Neural progenitor cell (in vitro differentiated cells): ENCODE results near the gene EPN2. TPM values are rescaled to one million over a fixed set of nuclear protein-coding genes. Genes with fewer than 3 reads are reported as not detected.

ENCODE experiments used
- DNase-seq: peaks from one replicate; pipeline ENCODE4 v3.0.0-alpha.2; 2016; ENCODE audit warnings: low spot score
- H2AFZ ChIP-seq: fragments of 200-600 bp; sonication (generic); replicated peaks from 2 replicates; pipeline ENCODE4 v1.6.1; 2016; ENCODE audit warnings: antibody characterized with exemption
- H3F3A ChIP-seq: fragments of 200-600 bp; sonication (generic); 2 replicates; pipeline ENCODE4 v1.6.1; 2016; ENCODE audit warnings: antibody characterized with exemption, low read depth
- H3K27ac ChIP-seq: fragments of 200-600 bp; sonication (generic); 2 replicates; pipeline ENCODE4 v1.5.1; 2016; ENCODE audit warnings: mild to moderate bottlenecking
- H3K27me3 ChIP-seq: fragments of 200-600 bp; sonication (generic); 2 replicates; pipeline ENCODE4 v1.6.1; 2016; ENCODE audit warnings: mild to moderate bottlenecking, moderate library complexity
- H3K36me3 ChIP-seq: fragments of 200-600 bp; sonication (generic); 2 replicates; pipeline ENCODE4 v1.5.1; 2016
- H3K4me1 ChIP-seq: fragments of 200-600 bp; sonication (generic); 2 replicates; pipeline ENCODE4 v1.6.1; 2016; ENCODE audit warnings: mixed run types
- H3K4me2 ChIP-seq: fragments of 200-600 bp; sonication (generic); 2 replicates; pipeline ENCODE4 v1.6.1; 2016
- H3K4me3 ChIP-seq: fragments of 200-600 bp; sonication (generic); 2 replicates; pipeline ENCODE4 v1.5.1; 2016
- H3K79me2 ChIP-seq: fragments of 200-600 bp; sonication (generic); 2 replicates; pipeline ENCODE4 v1.6.1; 2016; ENCODE audit warnings: low read depth
- H3K9ac ChIP-seq: fragments of 200-600 bp; sonication (generic); 2 replicates; pipeline ENCODE4 v1.6.1; 2016
- H3K9me3 ChIP-seq: fragments of 200-600 bp; sonication (generic); 2 replicates; pipeline ENCODE4 v1.5.1; 2016; ENCODE audit warnings: low read depth
- H4K20me1 ChIP-seq: fragments of 200-600 bp; sonication (generic); 2 replicates; pipeline ENCODE4 v1.6.1; 2016; ENCODE audit warnings: low read depth
- H3K27ac Mint-ChIP-seq: 3 replicates; pipeline ENCODE4 v1.8.0; 2021; ENCODE audit warnings: mixed read lengths
- H3K27me3 Mint-ChIP-seq: 2 replicates; pipeline ENCODE4 v1.8.0; 2022; ENCODE audit warnings: low read depth, mild to moderate bottlenecking, inconsistent platforms, moderate library complexity, mixed read lengths; ENCODE audit not compliant: insufficient read depth
- H3K36me3 Mint-ChIP-seq: 3 replicates; pipeline ENCODE4 v1.8.0; 2021; ENCODE audit warnings: mixed read lengths
- H3K4me1 Mint-ChIP-seq: 3 replicates; pipeline ENCODE4 v1.8.0; 2021; ENCODE audit warnings: mixed read lengths
- H3K4me3 Mint-ChIP-seq: 3 replicates; pipeline ENCODE4 v1.8.0; 2021; ENCODE audit warnings: mild to moderate bottlenecking, moderate library complexity, mixed read lengths
- H3K9me3 Mint-ChIP-seq: 3 replicates; pipeline ENCODE4 v1.8.0; 2020; ENCODE audit warnings: mixed read lengths
- CTCF ChIP-seq: fragments of 200-600 bp; sonication (generic); IDR thresholded peaks from 2 replicates; pipeline ENCODE4 v1.5.1; 2017; ENCODE audit warnings: antibody characterized with exemption, mild to moderate bottlenecking
- EZH2 ChIP-seq: fragments of 200-600 bp; sonication (generic); IDR thresholded peaks from 2 replicates; pipeline ENCODE4 v1.6.1; 2017; ENCODE audit warnings: antibody characterized with exemption, mild to moderate bottlenecking, moderate library complexity
- EZH2phosphoT487 ChIP-seq: fragments of 200-600 bp; sonication (generic); IDR thresholded peaks from 2 replicates; pipeline ENCODE4 v1.6.1; 2017; ENCODE audit warnings: antibody characterized with exemption
- total RNA-seq: library from RNA; depleted of rRNA; stranded (reverse); fragments of >200 nt; gene quantifications from 2 replicates; pipeline ENCODE4 v1.2.3, GENCODE V29; 2015; ENCODE audit warnings: low replicate concordance

Gene EPN2
- total RNA-seq, 1 donor from 2014 or later: 30.5 TPM

GRCh38 chr17:19291646-19292376 is 54.6 kb downstream of the EPN2 start:
- no peak overlapping the region for H3K27ac ChIP-seq
- Mint-ChIP-seq H3K9me3 (no peaks in the 10 kb centered on the region), H3K4me1 (peaks cover 46% of the 10 kb centered on the region), H3K4me3 (no peak overlapping the region), H3K36me3 (peaks cover 6% of the 10 kb centered on the region), H3K27me3 (peaks cover 2% of the 10 kb centered on the region), H3K27ac (no peak overlapping the region)
- H3K9me3 ChIP-seq: no peaks in the 10 kb centered on the region
- no peaks in the 10 kb centered on the region for H3K27me3 ChIP-seq
- peaks cover 46% of the 10 kb centered on the region for H4K20me1 ChIP-seq
- H3K4me2 ChIP-seq: no peak overlapping the region
- peaks cover 6% of the 10 kb centered on the region for H3K4me1 ChIP-seq
- TF ChIP-seq EZH2 (no peak), CTCF (no peak), EZH2phosphoT487 (no peak)
- no peak overlapping the region for H3K9ac ChIP-seq
- H3F3A ChIP-seq: no peaks in the 10 kb centered on the region
- H2AFZ ChIP-seq: no peak overlapping the region
- DNase-seq: no peak
- peaks cover 5% of the 10 kb centered on the region for H3K79me2 ChIP-seq
- no peaks in the 10 kb centered on the region for H3K36me3 ChIP-seq
- no peak overlapping the region for H3K4me3 ChIP-seq

GRCh38 chr17:19292377-19292711 is 55.2 kb downstream of the EPN2 start:
- DNase-seq: no peak
- Histone ChIP-seq H4K20me1 (peaks cover 46% of the 10 kb centered on the region), H3K4me3 (no peak overlapping the region), H3K36me3 (no peaks in the 10 kb centered on the region), H3K27me3 (no peaks in the 10 kb centered on the region), H2AFZ (no peak overlapping the region), H3K4me2 (no peak overlapping the region), H3K27ac (no peak overlapping the region), H3F3A (no peaks in the 10 kb centered on the region), H3K4me1 (peaks cover 5% of the 10 kb centered on the region), H3K9ac (no peak overlapping the region), H3K79me2 (peaks cover under 1% of the 10 kb centered on the region), H3K9me3 (no peaks in the 10 kb centered on the region)
- Mint-ChIP-seq H3K27ac (no peak overlapping the region), H3K27me3 (peaks cover 2% of the 10 kb centered on the region), H3K36me3 (peaks cover 6% of the 10 kb centered on the region), H3K4me3 (no peak overlapping the region), H3K9me3 (no peaks in the 10 kb centered on the region), H3K4me1 (peaks cover 46% of the 10 kb centered on the region)
- no peak for TF ChIP-seq EZH2phosphoT487
- no peak for TF ChIP-seq CTCF
- no peak for TF ChIP-seq EZH2

DNA sequence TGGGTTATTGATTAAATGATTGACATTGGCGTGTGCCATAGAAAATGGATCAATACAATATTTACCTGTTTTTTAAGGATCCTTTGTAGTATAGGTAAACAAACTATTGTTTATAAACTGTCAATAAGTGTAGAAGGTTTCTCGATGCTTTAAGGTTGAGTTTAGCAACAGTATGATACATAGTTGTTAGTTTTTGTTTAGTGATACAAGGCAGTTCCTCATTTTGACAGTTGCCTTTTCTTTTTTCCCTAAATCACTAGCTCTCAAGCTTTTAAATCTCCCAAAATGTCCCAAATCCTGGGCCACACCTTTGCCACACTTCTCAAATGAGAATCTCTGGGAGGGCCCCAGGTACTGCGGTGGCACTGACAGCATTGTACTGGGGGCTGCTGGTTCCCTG is 57.3 kb downstream of the EPN2 start:
- H3K79me2 ChIP-seq: no peaks in the 10 kb centered on the region
- DNase-seq: no peak
- H3K27me3 ChIP-seq: no peaks in the 10 kb centered on the region
- no peaks in the 10 kb centered on the region for H3K27me3 Mint-ChIP-seq
- H3K27ac ChIP-seq: no peak overlapping the region
- H3K36me3 ChIP-seq: no peaks in the 10 kb centered on the region
- peaks cover 2% of the 10 kb centered on the region for H3K36me3 Mint-ChIP-seq
- no peak overlapping the region for H3K4me2 ChIP-seq
- H3K4me3 ChIP-seq: no peak overlapping the region
- no peaks in the 10 kb centered on the region for H3K9me3 Mint-ChIP-seq
- peaks cover 59% of the 10 kb centered on the region for H4K20me1 ChIP-seq
- TF ChIP-seq EZH2phosphoT487 (no peak), EZH2 (no peak), CTCF (no peak)
- H2AFZ ChIP-seq: no peak overlapping the region
- H3K4me1 Mint-ChIP-seq: peaks cover 45% of the 10 kb centered on the region
- no peaks in the 10 kb centered on the region for H3K9me3 ChIP-seq
- H3K9ac ChIP-seq: no peak overlapping the region
- no peak overlapping the region for H3K27ac Mint-ChIP-seq
- no peak overlapping the region for H3K4me3 Mint-ChIP-seq
- H3K4me1 ChIP-seq: peaks cover 19% of the 10 kb centered on the region
- H3F3A ChIP-seq: peaks cover 14% of the 10 kb centered on the region
